DND-41 (cell line): ENCODE data around the gene SUB1.
"Not testable (repeated sequence)": the region's sequence is repeated elsewhere in the genome, so short reads cannot be mapped to it uniquely, and the experiment has no call there.

ENCODE experiments used
- ATAC-seq: fragments of 200-7000 bp; cut with Tn5 transposase; 3 replicates; pipeline ENCODE4 v1.9.1; 2021; ENCODE audit warnings: low read depth; ENCODE audit not compliant: insufficient read depth
- DNase-seq: peaks from one replicate; pipeline ENCODE4 v3.0.0-alpha.2; 2020
- H2AFZ ChIP-seq: 2 replicates; pipeline ENCODE4 v1.6.0; 2012; ENCODE audit warnings: low read depth, low read length
- H3K27ac ChIP-seq: 2 replicates; pipeline ENCODE4 v1.5.1; 2012; ENCODE audit warnings: low read length, inconsistent platforms
- H3K27me3 ChIP-seq: fragments of 200-600 bp; sonication (generic); 2 replicates; pipeline ENCODE4 v1.6.0; 2012; ENCODE audit warnings: low read length, mild to moderate bottlenecking, inconsistent platforms; ENCODE audit not compliant: insufficient read depth, poor library complexity
- H3K36me3 ChIP-seq: 2 replicates; pipeline ENCODE4 v1.5.1; 2012; ENCODE audit warnings: low read length, inconsistent platforms; ENCODE audit not compliant: insufficient read depth
- H3K4me1 ChIP-seq: 2 replicates; pipeline ENCODE4 v1.5.1; 2012; ENCODE audit warnings: mild to moderate bottlenecking, low read length; ENCODE audit not compliant: insufficient read depth
- H3K4me2 ChIP-seq: 2 replicates; pipeline ENCODE4 v1.6.0; 2012; ENCODE audit warnings: mild to moderate bottlenecking, moderate library complexity, low read length, inconsistent platforms; ENCODE audit not compliant: insufficient read depth
- H3K4me3 ChIP-seq, 2 experiments: fragments of 200-600 bp in 1 of 2; shearing (Covaris generic) in 1 of 2; 2 replicates each; pipeline ENCODE4 v1.5.1; 2012 to 2016; ENCODE audit warnings: inconsistent platforms in 2 of 2, low read length in 2 of 2, mild to moderate bottlenecking in 2 of 2, low read depth in 1 of 2, moderate library complexity in 1 of 2
- H3K79me2 ChIP-seq: 2 replicates; pipeline ENCODE4 v1.6.0; 2012; ENCODE audit warnings: low read length, inconsistent platforms; ENCODE audit not compliant: insufficient read depth
- H3K9ac ChIP-seq: 2 replicates; pipeline ENCODE4 v1.6.0; 2012; ENCODE audit warnings: low read depth, mild to moderate bottlenecking, inconsistent platforms, low read length, moderate library complexity
- H3K9me3 ChIP-seq: 2 replicates; pipeline ENCODE4 v1.5.1; 2012; ENCODE audit warnings: low read length, moderate library complexity, mild to moderate bottlenecking, inconsistent platforms; ENCODE audit not compliant: insufficient read depth, severe bottlenecking
- H4K20me1 ChIP-seq: 2 replicates; pipeline ENCODE4 v1.6.0; 2012; ENCODE audit warnings: low read length; ENCODE audit not compliant: insufficient read depth
- EZH2 ChIP-seq: IDR thresholded peaks from 3 replicates; pipeline ENCODE4 v1.6.1; 2012; ENCODE audit warnings: borderline replicate concordance, low read depth, mild to moderate bottlenecking, moderate library complexity, low read length, inconsistent platforms; ENCODE audit not compliant: severe bottlenecking
- TF ChIP-seq, protein P1 (sequence below): IDR thresholded peaks from 2 replicates; pipeline ENCODE4 v1.5.1; 2012; ENCODE audit warnings: borderline replicate concordance, low read length, moderate library complexity, mild to moderate bottlenecking; ENCODE audit not compliant: poor library complexity, severe bottlenecking; ENCODE audit errors: extremely low read depth

Gene SUB1

DNA sequence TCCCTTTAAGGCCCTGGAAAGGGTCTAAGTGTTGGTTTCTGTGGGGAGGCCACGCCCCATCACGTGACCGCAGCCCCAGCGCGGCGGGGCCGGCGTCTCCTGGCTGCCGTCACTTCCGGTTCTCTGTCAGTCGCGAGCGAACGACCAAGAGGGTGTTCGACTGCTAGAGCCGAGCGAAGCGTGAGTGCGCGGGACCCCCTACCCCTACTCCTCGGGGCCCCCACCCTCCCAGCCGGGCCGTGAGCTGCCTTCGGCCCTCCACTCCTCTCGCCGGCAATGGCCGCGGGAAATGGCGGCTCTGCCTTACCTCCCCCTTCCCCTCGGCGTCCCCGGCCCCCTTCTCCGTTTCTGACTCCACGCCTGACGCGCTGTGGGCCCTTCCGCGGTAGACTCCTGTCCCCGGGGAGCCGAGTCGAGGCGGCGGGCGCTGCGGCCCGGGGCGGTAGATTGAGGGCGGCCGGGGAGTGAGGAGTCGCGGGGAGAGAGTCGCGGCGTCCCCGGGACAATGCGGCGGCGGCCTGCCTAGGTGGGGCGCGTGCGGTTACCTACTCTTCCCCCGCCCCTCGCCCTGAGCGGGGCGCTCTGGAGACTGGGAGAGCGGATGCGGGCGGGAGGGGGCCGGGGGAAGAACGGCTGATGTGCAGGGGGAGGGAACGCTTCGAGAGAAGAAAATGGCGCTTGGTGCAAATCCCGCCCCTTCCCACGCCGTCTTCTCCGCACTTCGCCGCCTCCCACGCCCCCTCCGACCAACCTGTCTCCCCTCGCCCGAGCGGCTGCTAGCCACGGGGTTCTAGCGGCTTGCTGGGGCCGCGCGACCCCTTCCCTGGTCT is at the start of gene SUB1:
SUB1 (plus strand) TSS at position 112 of the 830 bp plus-strand sequence. CDS start 2,956 bp downstream, outside the sequence.
- Histone ChIP-seq H4K20me1 (peaks cover 42% of the 10 kb centered on the region), H3K36me3 (peaks cover 28% of the 10 kb centered on the region), H3K4me1 (peaks cover 49% of the 10 kb centered on the region), H3K9me3 (no peaks in the 10 kb centered on the region), H3K27me3 (no peaks in the 10 kb centered on the region), H3K4me2 (peak within 1 kb of the TSS; percentile 71), H2AFZ (peak within 1 kb of the TSS; percentile 76), H3K79me2 (peaks cover 52% of the 10 kb centered on the region), H3K9ac (peak within 1 kb of the TSS; percentile 98), H3K4me3 (peak within 1 kb of the TSS; percentile 72 to 99), H3K27ac (peak within 1 kb of the TSS; percentile 93)
- TF ChIP-seq, protein P1, sequence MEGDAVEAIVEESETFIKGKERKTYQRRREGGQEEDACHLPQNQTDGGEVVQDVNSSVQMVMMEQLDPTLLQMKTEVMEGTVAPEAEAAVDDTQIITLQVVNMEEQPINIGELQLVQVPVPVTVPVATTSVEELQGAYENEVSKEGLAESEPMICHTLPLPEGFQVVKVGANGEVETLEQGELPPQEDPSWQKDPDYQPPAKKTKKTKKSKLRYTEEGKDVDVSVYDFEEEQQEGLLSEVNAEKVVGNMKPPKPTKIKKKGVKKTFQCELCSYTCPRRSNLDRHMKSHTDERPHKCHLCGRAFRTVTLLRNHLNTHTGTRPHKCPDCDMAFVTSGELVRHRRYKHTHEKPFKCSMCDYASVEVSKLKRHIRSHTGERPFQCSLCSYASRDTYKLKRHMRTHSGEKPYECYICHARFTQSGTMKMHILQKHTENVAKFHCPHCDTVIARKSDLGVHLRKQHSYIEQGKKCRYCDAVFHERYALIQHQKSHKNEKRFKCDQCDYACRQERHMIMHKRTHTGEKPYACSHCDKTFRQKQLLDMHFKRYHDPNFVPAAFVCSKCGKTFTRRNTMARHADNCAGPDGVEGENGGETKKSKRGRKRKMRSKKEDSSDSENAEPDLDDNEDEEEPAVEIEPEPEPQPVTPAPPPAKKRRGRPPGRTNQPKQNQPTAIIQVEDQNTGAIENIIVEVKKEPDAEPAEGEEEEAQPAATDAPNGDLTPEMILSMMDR, result peak; percentile 24
- no peak for TF ChIP-seq EZH2
- DNase-seq (peak; percentile 94), ATAC-seq (peak; percentile 92)

GRCh38 chr5:32536246-32536645 is 49.1 kb upstream of the SUB1 start:
- ATAC-seq, result no peak
- TF ChIP-seq EZH2, result no peak
- TF ChIP-seq, protein P1, result no peak
- no peaks in the 10 kb centered on the region for H3K4me1 ChIP-seq
- no peaks in the 10 kb centered on the region for H3K9me3 ChIP-seq
- no peaks in the 10 kb centered on the region for H3K79me2 ChIP-seq
- H4K20me1 ChIP-seq, result no peaks in the 10 kb centered on the region
- no peaks in the 10 kb centered on the region for H3K36me3 ChIP-seq
- H2AFZ ChIP-seq, result no peak overlapping the region
- no peak overlapping the region for H3K27ac ChIP-seq
- H3K27me3 ChIP-seq, result peaks cover 3% of the 10 kb centered on the region
- H3K4me3 ChIP-seq, result no peak overlapping the region
- no peak overlapping the region for H3K4me2 ChIP-seq
- no peak overlapping the region for H3K9ac ChIP-seq
- DNase-seq, result no peak

GRCh38 chr5:32537437-32538029 is 47.8 kb upstream of the SUB1 start:
- not testable (repeated sequence) for H3K9ac ChIP-seq, H3K9me3 ChIP-seq, H3K4me3 ChIP-seq, H2AFZ ChIP-seq, H3K27me3 ChIP-seq, H3K4me2 ChIP-seq, H3K4me1 ChIP-seq, DNase-seq, ATAC-seq, H3K27ac ChIP-seq, H3K79me2 ChIP-seq, H3K36me3 ChIP-seq, H4K20me1 ChIP-seq

- H3K27ac ChIP-seq, result no peak overlapping the region
- no peaks in the 10 kb centered on the region for H3K27me3 ChIP-seq
- DNase-seq (peak; percentile 11), ATAC-seq (peak; percentile 29; the same call in 1 of the 3 replicates)
- H3K9ac ChIP-seq, result no peak overlapping the region
- H2AFZ ChIP-seq, result no peak overlapping the region
- no peaks in the 10 kb centered on the region for H3K79me2 ChIP-seq
- no peaks in the 10 kb centered on the region for H3K4me1 ChIP-seq
- H3K36me3 ChIP-seq, result no peaks in the 10 kb centered on the region
- H4K20me1 ChIP-seq, result no peaks in the 10 kb centered on the region
- H3K9me3 ChIP-seq, result no peaks in the 10 kb centered on the region
- no peak for TF ChIP-seq EZH2
- H3K4me2 ChIP-seq, result no peak overlapping the region
- no peak overlapping the region for H3K4me3 ChIP-seq
These were observed 47.3 kb upstream of the SUB1 start for GRCh38 chr5:32538031-32538547.
